ENCODE results near the gene KCNIP1.

The KCNIP1 gene

GRCh38 chr5:170479484-170479883 is 24.3 kb upstream of the KCNIP1 start:
- Histone ChIP-seq H3K4me2 (ENCODE audit: low read length, poor library complexity, severe bottlenecking) (no peak overlapping the region), H3K14ac (ENCODE audit: low read length in 2 of 2) (no peak overlapping the region), H2AFZ (ENCODE audit: low read depth, low read length) (no peak overlapping the region), H3K9me3 (ENCODE audit: control insufficient read depth, low read length) (peaks cover 3% of the 10 kb centered on the region), H3K18ac (ENCODE audit: low read depth in 1 of 2, low read length in 2 of 2) (no peak overlapping the region), H3K4ac (ENCODE audit: low read depth in 1 of 2, low read length in 2 of 2) (no peak overlapping the region), H3K36me3 (ENCODE audit: control insufficient read depth in 1 of 2, insufficient read depth in 2 of 2, low read depth in 1 of 2, low read length in 2 of 2) (no peaks in the 10 kb centered on the region), H2BK12ac (ENCODE audit: low read length in 2 of 2) (no peak overlapping the region), H3K4me1 (ENCODE audit: control insufficient read depth, insufficient read depth, low read depth, low read length) (peaks cover 17% of the 10 kb centered on the region), H4K91ac (ENCODE audit: low read length) (no peak overlapping the region), H3K79me1 (replicated peaks; ENCODE audit: low read length, poor library complexity, severe bottlenecking) (no peaks in the 10 kb centered on the region), H3K27ac (ENCODE audit: low read length, poor library complexity, severe bottlenecking) (no peak overlapping the region), H3K9ac (ENCODE audit: low read length) (no peak overlapping the region), H4K8ac (ENCODE audit: low read length) (no peak overlapping the region), H3K4me3 (ENCODE audit: insufficient read depth in 1 of 2, low read depth in 1 of 2, low read length in 2 of 2) (no peak overlapping the region), H2AK5ac (ENCODE audit: low read length, severe bottlenecking) (no peak overlapping the region), H2BK5ac (ENCODE audit: low read depth, low read length, poor library complexity, severe bottlenecking) (no peak overlapping the region), H3K23ac (ENCODE audit: low read length in 2 of 2) (no peak overlapping the region), H3K27me3 (ENCODE audit: control insufficient read depth in 1 of 2, insufficient read depth in 1 of 2, low read length in 2 of 2) (no peaks in the 10 kb centered on the region), H2BK120ac (ENCODE audit: low read depth, low read length) (no peak overlapping the region), H2BK15ac (ENCODE audit: low read depth, poor library complexity, severe bottlenecking) (no peak overlapping the region)
- 46% methylated on average over 3 of the region's 4 CpGs for WGBS
- peak; percentile 25 for DNase-seq

DNA sequence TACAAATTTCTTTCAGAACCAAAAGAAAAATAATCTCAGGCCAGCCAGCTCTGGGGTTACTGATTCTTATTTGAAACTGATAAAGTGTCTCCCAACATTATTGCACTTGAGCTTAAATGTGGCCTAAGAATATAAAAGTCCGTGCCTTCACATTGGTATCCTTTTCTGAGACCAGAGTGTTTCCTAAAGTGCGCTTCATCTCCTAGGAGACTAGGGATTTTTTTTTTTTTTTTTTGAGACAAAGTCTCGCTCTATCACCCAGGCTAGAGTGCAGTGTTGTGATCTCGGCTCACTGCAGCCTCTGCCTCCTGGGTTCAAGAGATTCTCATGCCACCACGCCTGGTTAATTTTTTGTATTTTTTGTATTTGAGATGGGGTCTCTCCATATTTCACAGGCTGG is 23.6 kb upstream of the KCNIP1 start:
- H4K8ac ChIP-seq (ENCODE audit: low read length): no peak overlapping the region

DNA sequence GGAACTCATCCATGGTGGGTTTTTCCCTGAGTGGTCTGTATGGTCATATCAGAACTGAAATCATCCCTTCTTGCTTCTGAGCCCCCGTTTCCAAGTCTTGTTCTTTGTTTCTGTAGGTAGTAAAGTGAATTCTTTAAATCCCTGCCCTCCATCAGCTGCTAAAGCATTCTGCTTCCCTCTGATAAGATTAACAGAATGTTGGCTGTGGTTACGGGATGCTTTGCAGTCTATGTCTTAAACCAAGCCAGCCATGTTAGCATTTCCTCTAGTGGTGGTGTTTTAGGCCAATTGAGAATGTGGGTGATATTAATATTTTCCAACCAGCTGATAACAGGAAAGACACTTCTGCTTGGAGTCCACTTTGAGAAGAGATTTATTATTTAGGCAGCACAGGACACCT is 22.0 kb upstream of the KCNIP1 start:
- peaks cover 16% of the 10 kb centered on the region for H3K4me1 ChIP-seq (ENCODE audit: control insufficient read depth, insufficient read depth, low read depth, low read length)
- H2BK12ac ChIP-seq (ENCODE audit: low read length in 2 of 2): no peak overlapping the region
- H3K18ac ChIP-seq (ENCODE audit: low read depth in 1 of 2, low read length in 2 of 2): no peak overlapping the region
- no peak overlapping the region for H3K9ac ChIP-seq (ENCODE audit: low read length)
- H3K4me3 ChIP-seq (ENCODE audit: insufficient read depth in 1 of 2, low read depth in 1 of 2, low read length in 2 of 2): no peak overlapping the region
- no peaks in the 10 kb centered on the region for H3K9me3 ChIP-seq (ENCODE audit: control insufficient read depth, low read length)
- H4K91ac ChIP-seq (ENCODE audit: low read length): no peak overlapping the region
- 86% methylated on average over 2 of the region's 2 CpGs for WGBS
- no peak overlapping the region for H2BK120ac ChIP-seq (ENCODE audit: low read depth, low read length)
- H3K27ac ChIP-seq (ENCODE audit: low read length, poor library complexity, severe bottlenecking): no peak overlapping the region
- no peak for DNase-seq
- H3K27me3 ChIP-seq (ENCODE audit: control insufficient read depth in 1 of 2, insufficient read depth in 1 of 2, low read length in 2 of 2): no peaks in the 10 kb centered on the region
- H3K4ac ChIP-seq (ENCODE audit: low read depth in 1 of 2, low read length in 2 of 2): no peak overlapping the region
- H3K14ac ChIP-seq (ENCODE audit: low read length in 2 of 2): no peak overlapping the region
- H2AK5ac ChIP-seq (ENCODE audit: low read length, severe bottlenecking): no peak overlapping the region
- H2AFZ ChIP-seq (ENCODE audit: low read depth, low read length): no peak overlapping the region
- H2BK5ac ChIP-seq (ENCODE audit: low read depth, low read length, poor library complexity, severe bottlenecking): no peak overlapping the region
- H3K79me1 ChIP-seq (replicated peaks; ENCODE audit: low read length, poor library complexity, severe bottlenecking): no peaks in the 10 kb centered on the region
- no peaks in the 10 kb centered on the region for H3K36me3 ChIP-seq (ENCODE audit: control insufficient read depth in 1 of 2, insufficient read depth in 2 of 2, low read depth in 1 of 2, low read length in 2 of 2)
- no peak overlapping the region for H4K8ac ChIP-seq (ENCODE audit: low read length)
- H2BK15ac ChIP-seq (ENCODE audit: low read depth, poor library complexity, severe bottlenecking): no peak overlapping the region
- H3K4me2 ChIP-seq (ENCODE audit: low read length, poor library complexity, severe bottlenecking): no peak overlapping the region
- no peak overlapping the region for H3K23ac ChIP-seq (ENCODE audit: low read length in 2 of 2)

More for the DNA sequence above, 23.6 kb upstream of the KCNIP1 start:
- Histone ChIP-seq H3K79me1 (replicated peaks; ENCODE audit: low read length, poor library complexity, severe bottlenecking) (no peaks in the 10 kb centered on the region), H3K27ac (ENCODE audit: low read length, poor library complexity, severe bottlenecking) (peak overlapping the region; percentile 62), H3K9ac (ENCODE audit: low read length) (no peak overlapping the region), H2BK5ac (ENCODE audit: low read depth, low read length, poor library complexity, severe bottlenecking) (peak overlapping the region; percentile 46), H2AFZ (ENCODE audit: low read depth, low read length) (no peak overlapping the region), H3K4me3 (ENCODE audit: insufficient read depth in 1 of 2, low read depth in 1 of 2, low read length in 2 of 2) (no peak overlapping the region), H3K18ac (ENCODE audit: low read depth in 1 of 2, low read length in 2 of 2) (no peak overlapping the region), H3K36me3 (ENCODE audit: control insufficient read depth in 1 of 2, insufficient read depth in 2 of 2, low read depth in 1 of 2, low read length in 2 of 2) (no peaks in the 10 kb centered on the region), H3K4me1 (ENCODE audit: control insufficient read depth, insufficient read depth, low read depth, low read length) (peaks cover 18% of the 10 kb centered on the region), H3K27me3 (ENCODE audit: control insufficient read depth in 1 of 2, insufficient read depth in 1 of 2, low read length in 2 of 2) (no peaks in the 10 kb centered on the region), H3K4ac (ENCODE audit: low read depth in 1 of 2, low read length in 2 of 2) (no peak overlapping the region), H3K9me3 (ENCODE audit: control insufficient read depth, low read length) (no peaks in the 10 kb centered on the region), H2BK12ac (ENCODE audit: low read length in 2 of 2) (no peak overlapping the region), H3K14ac (ENCODE audit: low read length in 2 of 2) (no peak overlapping the region), H4K91ac (ENCODE audit: low read length) (no peak overlapping the region), H3K4me2 (ENCODE audit: low read length, poor library complexity, severe bottlenecking) (no peak overlapping the region), H2AK5ac (ENCODE audit: low read length, severe bottlenecking) (peak overlapping the region; percentile 43), H2BK120ac (ENCODE audit: low read depth, low read length) (no peak overlapping the region), H2BK15ac (ENCODE audit: low read depth, poor library complexity, severe bottlenecking) (no peak overlapping the region), H3K23ac (ENCODE audit: low read length in 2 of 2) (no peak overlapping the region)
- no peak for DNase-seq
- 99% methylated on average over 4 of the region's 5 CpGs for WGBS

DNA sequence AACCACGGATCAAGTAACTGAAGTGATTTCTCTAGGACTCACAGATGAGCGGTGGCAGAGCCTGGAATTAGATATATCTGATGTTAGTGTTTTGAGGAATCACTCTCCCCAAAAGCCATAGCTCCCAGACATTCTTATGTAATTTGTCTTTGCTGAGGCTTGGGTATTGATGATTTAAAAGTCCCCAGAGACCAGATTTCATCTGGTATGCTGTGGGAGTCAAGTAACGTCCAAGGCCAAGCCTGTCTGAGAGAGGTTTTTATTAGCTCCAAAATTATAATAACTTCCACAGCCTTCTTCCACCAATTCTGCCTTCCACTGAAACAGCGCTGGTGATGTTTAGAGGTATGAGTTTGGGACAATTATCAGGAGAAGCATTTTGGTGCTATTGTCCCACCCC is 21.3 kb upstream of the KCNIP1 start:
- Histone ChIP-seq H3K14ac (ENCODE audit: low read length in 2 of 2) (no peak overlapping the region), H3K9ac (ENCODE audit: low read length) (no peak overlapping the region), H2BK5ac (ENCODE audit: low read depth, low read length, poor library complexity, severe bottlenecking) (no peak overlapping the region), H3K79me1 (replicated peaks; ENCODE audit: low read length, poor library complexity, severe bottlenecking) (no peaks in the 10 kb centered on the region), H2BK120ac (ENCODE audit: low read depth, low read length) (no peak overlapping the region), H4K8ac (ENCODE audit: low read length) (no peak overlapping the region), H2BK12ac (ENCODE audit: low read length in 2 of 2) (no peak overlapping the region), H3K27ac (ENCODE audit: low read length, poor library complexity, severe bottlenecking) (no peak overlapping the region), H3K4me2 (ENCODE audit: low read length, poor library complexity, severe bottlenecking) (no peak overlapping the region), H3K27me3 (ENCODE audit: control insufficient read depth in 1 of 2, insufficient read depth in 1 of 2, low read length in 2 of 2) (no peaks in the 10 kb centered on the region), H3K4me3 (ENCODE audit: insufficient read depth in 1 of 2, low read depth in 1 of 2, low read length in 2 of 2) (no peak overlapping the region), H2AFZ (ENCODE audit: low read depth, low read length) (no peak overlapping the region), H3K18ac (ENCODE audit: low read depth in 1 of 2, low read length in 2 of 2) (no peak overlapping the region), H4K91ac (ENCODE audit: low read length) (no peak overlapping the region), H2AK5ac (ENCODE audit: low read length, severe bottlenecking) (peak overlapping the region; percentile 47), H3K23ac (ENCODE audit: low read length in 2 of 2) (no peak overlapping the region), H3K9me3 (ENCODE audit: control insufficient read depth, low read length) (no peaks in the 10 kb centered on the region), H3K36me3 (ENCODE audit: control insufficient read depth in 1 of 2, insufficient read depth in 2 of 2, low read depth in 1 of 2, low read length in 2 of 2) (no peaks in the 10 kb centered on the region), H3K4me1 (ENCODE audit: control insufficient read depth, insufficient read depth, low read depth, low read length) (peaks cover 16% of the 10 kb centered on the region), H2BK15ac (ENCODE audit: low read depth, poor library complexity, severe bottlenecking) (no peak overlapping the region), H3K4ac (ENCODE audit: low read depth in 1 of 2, low read length in 2 of 2) (no peak overlapping the region)
- 100% methylated on average over 1 of the region's 4 CpGs for WGBS
- DNase-seq: no peak
